Caco-2 (cell line): Measurements from ENCODE around the gene TNNI3. TPM values are rescaled to one million over a fixed set of nuclear protein-coding genes. Genes with fewer than 3 reads are reported as not detected.

ENCODE experiments used
- BruUV-seq: library from RNA; stranded (reverse); fragments of 400-500 nt; replicated peaks from 2 replicates; lab custom pipeline; 2021; lab: Mats Ljungman, UMichigan
- CTCF ChIA-PET: fragments of 300-600 bp; sonication (Branson Sonifier 250); formaldehyde crosslinking; loops from one replicate; lab custom pipeline; 2022; ENCODE audit warnings: antibody characterized with exemption; lab: Charles Lee
- POLR2A ChIA-PET: fragments of 300-600 bp; sonication (Branson Sonifier 250); formaldehyde crosslinking; loops from one replicate; lab custom pipeline; 2022; ENCODE audit warnings: antibody characterized with exemption; lab: Charles Lee
- DNase-seq, 2 experiments: peaks; one replicate each; pipeline versions ENCODE4 v3.0.0 to v3.0.0-alpha.2; 2020 to 2022
- H3K27me3 ChIP-seq: replicated peaks from 2 replicates; pipeline ENCODE4 v1.6.0; 2011; ENCODE audit warnings: low read length; ENCODE audit not compliant: control insufficient read depth, insufficient read depth
- H3K36me3 ChIP-seq: 2 replicates; pipeline ENCODE4 v1.5.1; 2011; ENCODE audit warnings: low read length; ENCODE audit not compliant: control insufficient read depth, insufficient read depth
- H3K4me1 ChIP-seq: fragments of 250-450 bp; sonication (Bioruptor Pico); 2 replicates; pipeline ENCODE4 v1.5.1; 2020; ENCODE audit warnings: mild to moderate bottlenecking
- H3K4me3 ChIP-seq: 2 replicates; pipeline ENCODE4 v1.5.1; 2011; ENCODE audit warnings: low read depth, mild to moderate bottlenecking, control low read depth, low read length
- H3K9me3 ChIP-seq: fragments of 250-450 bp; sonication (Bioruptor Pico); 2 replicates; pipeline ENCODE4 v1.5.1; 2020; ENCODE audit warnings: mild to moderate bottlenecking, moderate library complexity
- H3K27ac Mint-ChIP-seq: one replicate; pipeline ENCODE4 v1.8.0; 2022; ENCODE audit warnings: mixed read lengths; ENCODE audit not compliant: unreplicated experiment
- H3K27me3 Mint-ChIP-seq: one replicate; pipeline ENCODE4 v1.8.0; 2022; ENCODE audit warnings: mixed read lengths; ENCODE audit not compliant: insufficient read depth, unreplicated experiment
- H3K36me3 Mint-ChIP-seq: one replicate; pipeline ENCODE4 v1.8.0; 2022; ENCODE audit warnings: mild to moderate bottlenecking, mixed read lengths; ENCODE audit not compliant: insufficient read depth, unreplicated experiment
- H3K4me1 Mint-ChIP-seq: one replicate; pipeline ENCODE4 v1.8.0; 2022; ENCODE audit warnings: low read depth, mixed read lengths; ENCODE audit not compliant: unreplicated experiment
- H3K4me3 Mint-ChIP-seq: one replicate; pipeline ENCODE4 v1.8.0; 2022; ENCODE audit warnings: mild to moderate bottlenecking, moderate library complexity, mixed read lengths; ENCODE audit not compliant: unreplicated experiment
- H3K9me3 Mint-ChIP-seq: one replicate; pipeline ENCODE4 v1.8.0; 2022; ENCODE audit warnings: mixed read lengths; ENCODE audit not compliant: unreplicated experiment
- intact Hi-C: fragments of 100-400 bp; cut with micrococcal nuclease; formaldehyde crosslinking; loops from one replicate; pipeline ENCODE4 v1.10.0; 2022; ENCODE audit not compliant: unreplicated experiment
- total RNA-seq: library from RNA; stranded (reverse); gene quantifications from 2 replicates; pipeline ENCODE4 v1.2.3, GENCODE V29; 2022
- TF ChIP-seq, protein P1 (sequence below), 2 experiments: fragments of 200-600 bp in 1 of 2; IDR thresholded peaks; 1 replicate in 1 of 2; 2 replicates in 1 of 2; pipeline versions ENCODE4 v1.5.1 to v1.8.0; 2011 to 2022; ENCODE audit warnings: antibody characterized with exemption in 1 of 2, control low read depth in 1 of 2, inconsistent platforms in 1 of 2, low read depth in 1 of 2, low read length in 1 of 2, mild to moderate bottlenecking in 1 of 2, moderate library complexity in 1 of 2; ENCODE audit not compliant: insufficient read depth in 1 of 2, severe bottlenecking in 1 of 2, unreplicated experiment in 1 of 2

The TNNI3 gene
- total RNA-seq, 1 experiment from 2014 or later, result 2.9 TPM

DNA sequence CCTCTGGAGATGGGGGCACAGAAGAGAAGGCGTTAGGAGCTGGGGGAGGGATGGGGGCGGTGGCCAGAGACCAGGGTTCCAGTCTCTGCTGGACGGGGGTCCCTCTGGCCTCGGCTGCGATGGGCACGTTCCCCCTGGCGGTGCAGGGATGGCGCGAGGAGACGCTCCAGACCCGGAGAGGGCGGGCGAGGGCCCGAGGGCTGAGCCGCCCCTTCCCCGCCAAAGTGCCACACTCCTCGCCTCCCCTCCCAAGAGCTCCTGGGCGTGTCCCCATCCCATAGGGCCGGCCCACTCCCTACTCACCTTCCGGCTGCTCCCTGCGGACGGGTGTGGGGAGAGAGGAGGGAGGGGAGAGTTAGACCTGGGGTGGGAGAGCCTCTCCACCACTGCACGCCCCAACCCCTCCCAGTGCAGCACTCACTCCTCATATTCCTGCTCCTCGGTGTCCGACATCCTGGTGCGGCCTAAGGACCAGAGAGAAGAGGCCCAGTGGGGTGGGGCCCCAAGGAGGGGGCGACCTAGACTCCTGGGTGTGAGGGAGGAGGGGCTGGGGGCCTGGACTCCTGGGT, 10.7 kb downstream of the TNNI3 start:
- CTCF ChIA-PET, result interaction anchor here (0.5 to 2.4 kb wide), 11 partner anchors 9 to 683 kb away, joined by 3 to 27 read pairs (median 5); partner anchors contain the start of genes DNAAF3, KMT5C, LENG9 and PPP1R12C
- no peaks in the 10 kb centered on the region for H3K9me3 ChIP-seq
- H3K9me3 Mint-ChIP-seq, result peaks cover 3% of the 10 kb centered on the region
- H3K4me3 Mint-ChIP-seq, result peak overlapping the region; percentile 66
- H3K4me3 ChIP-seq, result peak overlapping the region; percentile 43
- H3K27me3 ChIP-seq, result no peaks in the 10 kb centered on the region
- no peaks in the 10 kb centered on the region for H3K36me3 ChIP-seq
- BruUV-seq, result no TSS peak
- H3K36me3 Mint-ChIP-seq, result no peaks in the 10 kb centered on the region
- H3K27ac Mint-ChIP-seq, result no peak overlapping the region
- peaks cover 12% of the 10 kb centered on the region; the same call in 1 of the 2 replicates for H3K4me1 ChIP-seq
- TF ChIP-seq, protein P1, sequence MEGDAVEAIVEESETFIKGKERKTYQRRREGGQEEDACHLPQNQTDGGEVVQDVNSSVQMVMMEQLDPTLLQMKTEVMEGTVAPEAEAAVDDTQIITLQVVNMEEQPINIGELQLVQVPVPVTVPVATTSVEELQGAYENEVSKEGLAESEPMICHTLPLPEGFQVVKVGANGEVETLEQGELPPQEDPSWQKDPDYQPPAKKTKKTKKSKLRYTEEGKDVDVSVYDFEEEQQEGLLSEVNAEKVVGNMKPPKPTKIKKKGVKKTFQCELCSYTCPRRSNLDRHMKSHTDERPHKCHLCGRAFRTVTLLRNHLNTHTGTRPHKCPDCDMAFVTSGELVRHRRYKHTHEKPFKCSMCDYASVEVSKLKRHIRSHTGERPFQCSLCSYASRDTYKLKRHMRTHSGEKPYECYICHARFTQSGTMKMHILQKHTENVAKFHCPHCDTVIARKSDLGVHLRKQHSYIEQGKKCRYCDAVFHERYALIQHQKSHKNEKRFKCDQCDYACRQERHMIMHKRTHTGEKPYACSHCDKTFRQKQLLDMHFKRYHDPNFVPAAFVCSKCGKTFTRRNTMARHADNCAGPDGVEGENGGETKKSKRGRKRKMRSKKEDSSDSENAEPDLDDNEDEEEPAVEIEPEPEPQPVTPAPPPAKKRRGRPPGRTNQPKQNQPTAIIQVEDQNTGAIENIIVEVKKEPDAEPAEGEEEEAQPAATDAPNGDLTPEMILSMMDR (IDR thresholded peaks at IDR 0.05; ENCODE audit: insufficient read depth in 1 of 2, low read depth in 1 of 2, low read length in 1 of 2, severe bottlenecking in 1 of 2, unreplicated experiment in 1 of 2), result no peak
- peaks cover 8% of the 10 kb centered on the region for H3K27me3 Mint-ChIP-seq
- intact Hi-C loops, result loop anchor here (1.0 kb wide), 3 partner anchors 10 to 272 kb away; no protein-coding TSS in a partner anchor
- DNase-seq, result peak; percentile 72 to 88
- POLR2A ChIA-PET, result interaction anchor here (0.6 kb wide), 3 partner anchors 129 to 493 kb away, joined by 3 to 4 read pairs (median 3); partner anchors contain the start of gene UBE2S
- H3K4me1 Mint-ChIP-seq, result peaks cover 20% of the 10 kb centered on the region

DNA sequence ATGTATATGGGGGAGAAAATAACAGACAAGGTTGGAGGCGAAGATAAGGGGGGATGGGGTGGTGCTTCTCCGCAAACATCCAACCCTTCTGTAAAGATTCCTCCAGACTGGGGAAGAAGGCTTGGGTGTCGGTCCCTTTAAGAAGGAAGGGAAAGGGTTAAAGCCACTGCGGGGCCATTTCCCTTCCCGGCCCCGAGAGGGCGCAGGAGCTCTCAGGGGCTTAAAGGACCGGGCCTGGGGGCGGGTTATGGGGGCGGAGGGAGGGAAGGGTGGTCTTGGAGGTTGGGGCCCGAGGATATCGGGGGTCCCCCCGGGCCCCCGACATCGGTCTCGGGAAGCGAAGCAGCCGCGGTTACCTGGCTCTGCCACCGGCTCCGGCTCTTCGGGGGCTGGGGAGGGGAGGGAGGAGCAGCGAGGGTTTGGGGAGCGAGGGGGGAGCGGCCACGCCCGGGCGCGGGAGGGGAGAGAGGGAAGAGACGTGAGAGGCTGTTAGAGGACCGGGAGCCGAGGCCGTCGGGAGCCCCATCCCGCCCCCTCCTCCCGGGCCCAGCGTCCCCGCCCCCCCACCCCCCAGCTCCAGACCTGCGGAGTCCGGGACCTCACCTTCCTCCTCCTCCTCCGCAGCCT, 11.3 kb downstream of the TNNI3 start:
- ChIA-PET POLR2A (interaction anchor here (0.6 to 1.1 kb wide), 3 partner anchors 262 to 494 kb away, joined by 3 to 5 read pairs (median 3); partner anchors contain the start of gene UBE2S), CTCF (interaction anchor here (0.5 to 2.4 kb wide), 12 partner anchors 10 to 315 kb away, joined by 3 to 27 read pairs (median 5); partner anchors contain the start of genes DNAAF3, ISOC2, KMT5C and PPP1R12C)
- H3K36me3 Mint-ChIP-seq, result no peaks in the 10 kb centered on the region
- H3K9me3 ChIP-seq, result no peaks in the 10 kb centered on the region
- H3K27ac Mint-ChIP-seq, result no peak overlapping the region
- H3K4me1 Mint-ChIP-seq, result peaks cover 20% of the 10 kb centered on the region
- no peaks in the 10 kb centered on the region for H3K9me3 Mint-ChIP-seq
- peak overlapping the region; percentile 43 for H3K4me3 ChIP-seq
- no peaks in the 10 kb centered on the region for H3K27me3 ChIP-seq
- peaks cover 8% of the 10 kb centered on the region for H3K27me3 Mint-ChIP-seq
- BruUV-seq, result no TSS peak
- TF ChIP-seq, protein P1 (IDR thresholded peaks at IDR 0.05; ENCODE audit: insufficient read depth in 1 of 2, low read depth in 1 of 2, low read length in 1 of 2, severe bottlenecking in 1 of 2, unreplicated experiment in 1 of 2), result peak; percentile 79 to 94
- H3K4me1 ChIP-seq, result peaks cover 12% of the 10 kb centered on the region; the same call in 1 of the 2 replicates
- no peaks in the 10 kb centered on the region for H3K36me3 ChIP-seq
- intact Hi-C loops, result loop anchor here (1.0 kb wide), 3 partner anchors 10 to 272 kb away; no protein-coding TSS in a partner anchor
- DNase-seq, result peak; percentile 69 to 73
- H3K4me3 Mint-ChIP-seq, result peak overlapping the region; percentile 66

DNA sequence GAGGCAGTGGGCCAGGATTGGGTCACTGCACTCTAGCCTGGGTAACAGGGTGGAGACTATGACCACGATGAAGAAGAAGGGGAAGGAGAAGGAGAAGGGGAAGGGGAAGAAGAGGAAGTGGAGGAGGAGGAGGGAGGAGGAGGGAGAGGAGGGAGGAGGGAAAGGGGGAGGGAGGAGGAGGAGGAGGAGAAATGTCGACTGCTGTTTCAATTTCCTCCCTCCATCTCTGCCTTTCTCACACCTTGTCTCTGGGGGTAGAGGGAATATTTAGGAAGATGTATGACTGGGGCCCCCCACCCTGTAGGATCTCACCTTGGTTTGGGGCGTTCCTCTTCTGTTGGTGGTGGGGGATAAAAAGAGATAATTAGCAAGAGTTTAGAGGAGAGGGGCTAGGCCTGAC, 12.3 kb downstream of the TNNI3 start:
- no peaks in the 10 kb centered on the region for H3K27me3 ChIP-seq
- H3K4me1 Mint-ChIP-seq, result peaks cover 16% of the 10 kb centered on the region
- no peak overlapping the region for H3K27ac Mint-ChIP-seq
- peaks cover 12% of the 10 kb centered on the region; the same call in 1 of the 2 replicates for H3K4me1 ChIP-seq
- no peaks in the 10 kb centered on the region for H3K36me3 Mint-ChIP-seq
- no peaks in the 10 kb centered on the region for H3K9me3 Mint-ChIP-seq
- ChIA-PET CTCF (no interaction called here), POLR2A (interaction anchor here (1.1 kb wide), 1 partner anchor 263 kb away, joined by 5 read pairs; the partner anchor contains the start of gene UBE2S)
- H3K4me3 ChIP-seq, result no peak overlapping the region
- TF ChIP-seq, protein P1 (IDR thresholded peaks at IDR 0.05; ENCODE audit: insufficient read depth in 1 of 2, low read depth in 1 of 2, low read length in 1 of 2, severe bottlenecking in 1 of 2, unreplicated experiment in 1 of 2), result no peak
- peaks cover 6% of the 10 kb centered on the region for H3K27me3 Mint-ChIP-seq
- BruUV-seq, result no TSS peak
- no peak for DNase-seq
- H3K36me3 ChIP-seq, result no peaks in the 10 kb centered on the region
- no peaks in the 10 kb centered on the region for H3K9me3 ChIP-seq
- H3K4me3 Mint-ChIP-seq, result peak overlapping the region; percentile 7
- intact Hi-C loops, result no loop called here
